GM10847 (cell line): Measurements from ENCODE around the gene SEBOX.

Experiments
- POLR2A ChIP-seq: IDR thresholded peaks from 2 replicates; pipeline ENCODE4 v1.6.1; 2011; ENCODE audit not compliant: insufficient read length; ENCODE audit errors: extremely low read depth

Gene SEBOX

GRCh38 chr17:28342313-28342712 is 22.7 kb downstream of the SEBOX start:
- TF ChIP-seq POLR2A: no peak

- TF ChIP-seq POLR2A: no peak
These were observed 23.5 kb downstream of the SEBOX start for GRCh38 chr17:28341516-28341915.

- no peak for TF ChIP-seq POLR2A
These were observed 24.6 kb downstream of the SEBOX start for GRCh38 chr17:28340374-28340773.

GRCh38 chr17:28339431-28339830 is 25.6 kb downstream of the SEBOX start:
- TF ChIP-seq POLR2A: no peak

GRCh38 chr17:28338056-28338768 is 26.8 kb downstream of the SEBOX start:
- TF ChIP-seq POLR2A: no peak

- TF ChIP-seq POLR2A: no peak
These were observed 28.8 kb downstream of the SEBOX start for GRCh38 chr17:28335959-28336871.

GRCh38 chr17:28335201-28335958 is 29.6 kb downstream of the SEBOX start, which contains the start of the genes IFT20 and TNFAIP1:
TSS of gene IFT20 (minus strand) at chr17:28335472. CDS start at chr17:28331985, 3,487 bp downstream.
TSS of gene TNFAIP1 (plus strand) at chr17:28335761. CDS start at chr17:28339522, 3,761 bp downstream.
- peak; percentile 78 for TF ChIP-seq POLR2A

- no peak for TF ChIP-seq POLR2A
These were observed 30.3 kb downstream of the SEBOX start for GRCh38 chr17:28334666-28335200.

- TF ChIP-seq POLR2A: no peak
These were observed 30.8 kb downstream of the SEBOX start for GRCh38 chr17:28334171-28334570.

GRCh38 chr17:28333083-28333746 is 31.8 kb downstream of the SEBOX start:
- TF ChIP-seq POLR2A: no peak

- no peak for TF ChIP-seq POLR2A
These were observed 33.0 kb downstream of the SEBOX start for GRCh38 chr17:28331891-28332420.

GRCh38 chr17:28330671-28331070 is 34.3 kb downstream of the SEBOX start:
- TF ChIP-seq POLR2A: no peak

GRCh38 chr17:28328325-28328724 is 36.7 kb downstream of the SEBOX start:
- TF ChIP-seq POLR2A: no peak

- no peak for TF ChIP-seq POLR2A
These were observed 37.3 kb downstream of the SEBOX start for GRCh38 chr17:28327709-28328108.
